NCI-H2107 treated with DMSO at 0.1 percent for 48 hours (cell line): ENCODE measurements around the gene NCSTN.

Experiments used
- DNase-seq: peaks from one replicate; lab custom pipeline; 2025; ENCODE audit not compliant: unreplicated experiment; lab: John Stamatoyannopoulos, UW

NCSTN gene

GRCh38 chr1:160351629-160352028 is 8.4 kb downstream of the NCSTN start:
- no peak for DNase-seq

GRCh38 chr1:160352555-160352954 is 9.4 kb downstream of the NCSTN start:
- DNase-seq, result no peak

DNA sequence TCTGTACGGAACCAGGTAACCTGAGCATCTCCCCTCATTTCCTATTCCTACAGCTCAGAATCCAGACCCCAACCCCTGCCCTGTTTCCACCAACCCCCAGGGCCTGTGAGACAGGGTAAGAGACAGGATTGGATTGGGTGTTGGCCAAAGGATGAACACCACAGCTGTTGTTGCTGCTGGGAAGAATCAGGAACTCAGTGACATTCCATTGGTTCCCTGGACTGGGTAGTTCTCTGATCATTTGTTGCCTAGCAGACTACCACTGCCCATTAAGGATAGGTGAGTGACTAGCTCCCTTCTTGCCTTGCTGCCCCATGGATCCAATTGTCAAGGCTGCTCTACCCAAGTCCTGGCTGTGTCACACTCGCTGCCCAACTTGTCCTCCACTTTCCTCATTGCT is 10.0 kb downstream of the NCSTN start:
- no peak for DNase-seq

GRCh38 chr1:160354388-160354985 is 11.3 kb downstream of the NCSTN start:
- DNase-seq, result no peak

DNA sequence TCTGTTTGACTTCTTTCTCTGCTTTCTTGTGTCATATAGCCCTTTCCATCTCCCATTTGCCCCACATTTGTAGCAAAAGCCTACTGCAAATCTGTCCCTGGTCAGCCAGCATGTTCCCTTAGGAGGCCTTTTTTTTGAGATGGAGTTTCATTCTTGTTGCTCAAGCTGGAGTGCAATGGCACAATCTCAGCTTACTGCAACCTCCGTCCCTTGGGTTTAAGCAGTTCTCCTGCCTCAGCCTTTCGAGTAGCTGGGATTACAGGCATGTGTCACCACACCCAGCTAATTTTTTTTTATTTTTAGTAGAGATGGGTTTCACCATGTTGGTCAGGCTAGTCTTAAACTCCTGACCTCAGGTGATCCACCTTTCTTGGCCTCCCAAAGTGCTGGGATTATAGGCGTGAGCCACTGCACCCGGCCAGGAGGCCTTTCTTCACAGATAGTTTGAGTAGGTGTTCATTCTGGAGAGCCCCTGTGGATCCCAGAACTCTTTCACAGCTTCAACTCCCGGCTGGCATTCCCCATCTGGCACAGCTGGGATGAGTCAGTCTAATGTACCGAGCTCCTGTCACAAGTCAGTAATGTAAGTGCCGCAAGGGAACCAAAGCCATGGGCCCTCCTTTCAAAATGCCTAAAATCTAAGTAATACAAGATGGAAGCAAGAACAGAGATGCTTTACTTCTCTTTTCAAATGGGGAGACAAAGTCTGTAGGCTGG is 14.3 kb downstream of the NCSTN start:
- DNase-seq, result no peak

- DNase-seq, result no peak
Measured at GRCh38 chr1:160358073-160358472, 14.9 kb downstream of the NCSTN start.

GRCh38 chr1:160359559-160360226 is 16.5 kb downstream of the NCSTN start:
- no peak for DNase-seq

DNA sequence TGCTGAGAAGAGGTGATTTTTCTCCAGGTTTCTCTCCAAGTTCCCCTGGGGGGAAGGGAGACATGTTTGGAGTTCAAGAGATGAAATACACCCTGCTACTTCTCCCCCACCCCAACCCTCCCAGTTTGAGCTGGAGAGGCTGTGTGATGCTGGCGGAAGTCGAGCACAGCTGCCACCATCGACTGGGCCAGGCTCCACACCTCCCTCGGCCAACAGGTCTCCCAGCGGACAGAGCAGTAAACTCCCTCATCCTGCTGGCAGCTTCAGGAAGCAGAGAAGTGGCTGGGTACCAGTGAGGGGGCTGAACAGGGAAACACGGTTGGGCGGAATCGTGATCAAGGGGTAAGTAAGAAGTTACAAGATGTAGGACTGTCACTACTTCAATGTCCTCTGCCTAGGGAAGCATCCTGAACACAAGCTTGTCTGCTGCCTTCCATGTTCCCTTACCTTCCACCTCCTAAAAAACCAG is 17.1 kb downstream of the NCSTN start:
- no peak for DNase-seq

GRCh38 chr1:160361199-160361598 is 18.0 kb downstream of the NCSTN start:
- DNase-seq, result no peak

GRCh38 chr1:160361814-160362167 is 18.6 kb downstream of the NCSTN start:
- DNase-seq, result no peak

DNA sequence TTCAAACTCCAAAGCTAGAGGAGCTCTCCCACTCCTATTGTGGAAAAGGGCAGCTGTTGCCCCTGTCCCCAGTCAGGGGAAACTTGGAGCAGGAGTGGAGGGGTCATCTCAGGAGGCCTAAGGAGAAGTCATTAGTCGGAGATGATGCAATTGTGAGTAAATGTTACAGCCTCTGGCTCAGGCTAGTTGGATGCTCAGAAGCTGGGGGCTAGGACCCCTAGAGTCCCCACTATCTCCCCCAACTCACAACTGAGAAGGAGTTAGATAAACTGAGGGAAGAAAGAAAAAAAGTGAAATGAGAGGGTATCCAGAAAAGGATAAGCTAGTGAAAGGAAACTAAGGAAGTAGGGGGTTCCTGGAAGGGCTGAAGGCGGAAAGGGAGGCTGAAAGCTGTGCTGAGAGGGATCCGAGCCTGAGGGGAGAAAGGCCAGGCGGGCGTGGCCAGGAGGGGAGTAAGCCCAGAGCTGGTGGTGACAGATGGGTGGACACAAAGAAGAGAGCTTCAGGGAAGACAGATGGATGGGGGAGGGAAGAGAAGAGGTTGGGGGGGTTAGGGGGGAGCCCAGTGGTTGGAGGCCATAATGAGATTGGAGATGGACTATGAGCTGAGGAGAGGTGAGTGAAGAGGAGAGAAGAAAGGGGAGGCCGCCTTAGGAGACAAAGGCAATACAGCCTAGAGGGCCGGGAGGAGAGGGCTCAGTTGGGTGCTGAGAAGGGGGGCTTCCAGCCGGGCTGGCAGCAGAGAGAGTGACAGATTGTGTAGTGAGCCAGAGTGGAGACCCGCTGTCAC is 19.2 kb downstream of the NCSTN start:
- DNase-seq, result no peak

- DNase-seq, result no peak
Measured at GRCh38 chr1:160363010-160363409, 19.8 kb downstream of the NCSTN start.

- no peak for DNase-seq
Measured at GRCh38 chr1:160363951-160364735, 21.0 kb downstream of the NCSTN start.

DNA sequence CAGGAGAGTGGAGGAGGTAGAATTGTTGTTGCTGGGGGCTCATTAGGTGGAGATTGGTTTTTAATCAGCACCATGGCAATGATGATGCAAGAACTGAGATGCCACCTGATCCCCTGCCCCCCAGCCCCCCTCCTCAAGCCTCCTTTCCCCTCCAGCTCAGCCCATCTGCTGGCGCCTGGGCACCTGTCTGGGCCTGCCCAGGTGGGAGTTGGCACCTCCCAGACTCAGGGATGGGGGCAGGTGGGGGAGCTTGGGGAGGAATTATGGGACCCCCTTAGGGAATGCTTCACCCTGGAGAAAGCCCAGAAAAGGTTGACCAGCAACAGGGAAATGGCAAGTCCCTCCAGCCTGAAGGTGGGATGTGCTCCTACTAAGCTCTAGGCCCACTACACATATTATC is 22.1 kb downstream of the NCSTN start:
- DNase-seq, result no peak

DNA sequence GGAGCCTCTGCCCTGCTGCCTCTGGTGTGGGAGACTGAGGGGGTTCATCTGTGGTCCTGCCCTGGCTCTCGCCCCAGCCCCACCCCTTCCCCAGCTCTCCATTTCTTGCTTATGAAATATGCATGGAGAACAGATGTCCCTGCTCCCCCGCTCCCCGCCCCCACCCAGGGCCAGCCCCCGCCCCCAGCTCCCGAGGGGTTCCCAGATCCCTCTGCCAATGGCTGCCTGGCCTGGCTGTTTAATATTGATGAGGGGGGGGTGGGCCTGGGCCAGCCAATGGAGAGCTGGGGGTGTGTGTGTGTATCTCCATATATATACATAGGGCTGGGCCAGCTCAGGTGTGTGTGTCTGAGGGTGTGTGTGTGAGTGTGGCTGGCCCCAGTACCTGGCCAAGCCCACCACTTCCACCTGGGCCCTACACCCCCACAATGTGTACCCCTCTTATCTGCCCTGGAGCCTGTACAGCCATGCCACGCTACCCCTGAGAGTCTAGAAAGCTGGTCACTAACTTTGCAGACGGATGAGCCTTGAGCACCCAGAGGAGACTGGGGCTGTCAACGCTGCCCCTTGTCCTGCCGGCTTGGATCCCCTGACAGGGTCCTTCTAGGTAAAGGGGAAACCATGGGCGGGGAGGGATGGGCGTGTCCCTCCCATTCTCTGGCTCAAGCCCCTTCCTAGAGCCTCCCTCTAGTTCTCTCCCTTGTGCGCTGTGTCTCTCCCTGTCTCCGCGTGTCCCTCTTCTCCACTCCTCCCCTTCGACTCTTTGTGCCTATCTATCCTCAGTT is 23.7 kb downstream of the NCSTN start, which contains the start of gene NHLH1:
TSS of gene NHLH1 (plus strand) at position 341 of the 785 bp plus-strand sequence. CDS start 3,661 bp downstream, outside the sequence.
- DNase-seq, result no peak

GRCh38 chr1:160367516-160367900 is 24.3 kb downstream of the NCSTN start:
- no peak for DNase-seq

GRCh38 chr1:160367934-160368923 is 25.0 kb downstream of the NCSTN start:
- no peak for DNase-seq

DNA sequence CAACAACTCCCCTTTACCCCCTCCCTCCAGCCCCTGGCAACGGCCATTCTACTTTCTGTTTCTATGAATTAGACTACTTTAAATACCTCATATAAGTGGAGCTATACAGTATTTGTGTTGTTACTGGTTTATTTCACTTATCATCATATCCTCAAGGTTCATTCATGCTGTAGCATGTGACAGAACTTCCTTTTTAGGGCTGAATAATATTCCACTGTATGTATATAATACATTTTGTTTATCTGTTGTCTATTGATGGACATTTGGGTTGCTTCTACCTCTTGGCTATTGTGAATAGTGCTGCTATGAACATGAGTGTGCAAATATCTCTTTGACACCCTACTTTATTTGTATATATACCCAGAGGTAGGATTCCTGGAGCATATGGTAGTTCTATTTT is 25.9 kb downstream of the NCSTN start:
- DNase-seq, result no peak
